Measurements from ENCODE around the gene TMEM259. TPM values are rescaled to one million over a fixed set of nuclear protein-coding genes. Genes with fewer than 3 reads are reported as not detected.

Gene TMEM259
- total RNA-seq, 4 donors from 2014 or later = 101 to 182 (median 146) TPM

- intact Hi-C loops (cut with DNase I) = loop anchor here (10.0 kb wide), 1 partner anchor 215 kb away; no protein-coding TSS in a partner anchor
- WGBS, 2 donors = 28 to 41% methylated on average over 2 to 4 of the region's 19 CpGs
- Histone ChIP-seq H3K4me1 (peaks cover 10 to 34% (median 12%) of the 10 kb centered on the region in 3 donors), H3K27me3 (peaks cover 0 to 20% (median 0%) of the 10 kb centered on the region in 4 donors), H3K9me3 (no peaks in the 10 kb centered on the region), H3K36me3 (no peaks in the 10 kb centered on the region), H3K27ac (no peak overlapping the region), H3K4me3 (no peak overlapping the region)
- no peak for DNase-seq
- no peak for TF ChIP-seq POLR2A (IDR thresholded peaks at IDR 0.05)
- no peak for TF ChIP-seq CTCF (IDR thresholded peaks at IDR 0.05)
Observed at GRCh38 chr19:979318-979741, 41.6 kb downstream of the TMEM259 start.

- Histone ChIP-seq H3K27me3 (peaks cover 0 to 20% (median 0%) of the 10 kb centered on the region in 4 donors), H3K9me3 (no peaks in the 10 kb centered on the region), H3K36me3 (peaks cover 0 to 4% (median 0%) of the 10 kb centered on the region in 3 donors), H3K27ac (no peak overlapping the region), H3K4me1 (peaks cover 0 to 15% (median 0%) of the 10 kb centered on the region in 3 donors), H3K4me3 (no peak overlapping the region)
- 50 to 57% methylated on average over 4 to 11 of the region's 24 CpGs for WGBS, 2 donors
- no peak for DNase-seq
- TF ChIP-seq POLR2A (IDR thresholded peaks at IDR 0.05) (no peak), CTCF (IDR thresholded peaks at IDR 0.05) (no peak)
- intact Hi-C loops (cut with DNase I) = loop anchor here (10.0 kb wide), 1 partner anchor 212 kb away; no protein-coding TSS in a partner anchor
Observed at GRCh38 chr19:977058-977464, 43.9 kb downstream of the TMEM259 start.

- no peaks in the 10 kb centered on the region for H3K9me3 ChIP-seq
- WGBS, 2 donors = 59 to 68% methylated on average over 4 to 5 of the region's 10 CpGs
- peaks cover 0 to 20% (median 0%) of the 10 kb centered on the region in 4 donors for H3K27me3 ChIP-seq
- TF ChIP-seq POLR2A (IDR thresholded peaks at IDR 0.05) (no peak), CTCF (IDR thresholded peaks at IDR 0.05) (no peak)
- peaks cover 0 to 15% (median 0%) of the 10 kb centered on the region in 3 donors for H3K4me1 ChIP-seq
- DNase-seq = no peak
- intact Hi-C loops (cut with DNase I) = loop anchor here (10.0 kb wide), 1 partner anchor 212 kb away; no protein-coding TSS in a partner anchor
- H3K27ac ChIP-seq = no peak overlapping the region
- H3K4me3 ChIP-seq = no peak overlapping the region
- H3K36me3 ChIP-seq = peaks cover 0 to 9% (median 0%) of the 10 kb centered on the region in 3 donors
Observed at GRCh38 chr19:976476-976875, 44.4 kb downstream of the TMEM259 start.

- Histone ChIP-seq H3K4me3 (no peak overlapping the region), H3K27ac (no peak overlapping the region), H3K36me3 (peaks cover 10 to 27% (median 14%) of the 10 kb centered on the region in 3 donors), H3K9me3 (peaks cover 0 to 11% (median 7%) of the 10 kb centered on the region in 3 donors), H3K27me3 (peaks cover 0 to 10% (median 0%) of the 10 kb centered on the region in 4 donors), H3K4me1 (peaks cover 0 to 6% (median 0%) of the 10 kb centered on the region in 3 donors)
- 66 to 100% methylated on average over 2 to 13 of the region's 37 CpGs for WGBS, 2 donors
- TF ChIP-seq CTCF (IDR thresholded peaks at IDR 0.05) (no peak), POLR2A (IDR thresholded peaks at IDR 0.05) (no peak)
- intact Hi-C loops (cut with DNase I) = loop anchor here (10.0 kb wide), 1 partner anchor 210 kb away; no protein-coding TSS in a partner anchor
- DNase-seq = no peak
Observed at GRCh38 chr19:974564-975257, 46.2 kb downstream of the TMEM259 start.

All from esophagus squamous epithelium (tissue), 5 donors.